OCI-LY7 (cell line): ENCODE results near the gene CDK6. TPM values are rescaled to one million over a fixed set of nuclear protein-coding genes. Genes with fewer than 3 reads are reported as not detected.

Source experiments
- BruUV-seq: library from RNA; stranded (reverse); fragments of 400-500 nt; replicated peaks from 2 replicates; lab custom pipeline; 2021; lab: Mats Ljungman, UMichigan
- CTCF ChIA-PET: fragments of 300-600 bp; sonication (Branson Sonifier 250); formaldehyde crosslinking; loops from one replicate; lab custom pipeline; 2022; ENCODE audit warnings: antibody characterized with exemption; ENCODE audit not compliant: unreplicated experiment; lab: Charles Lee
- POLR2A ChIA-PET: fragments of 300-600 bp; sonication (Branson Sonifier 250); formaldehyde crosslinking; loops from one replicate; lab custom pipeline; 2022; ENCODE audit warnings: antibody characterized with exemption; lab: Charles Lee
- DNase-seq: peaks from one replicate; pipeline ENCODE4 v3.0.0-alpha.2; 2015; ENCODE audit warnings: low spot score
- H2AFZ ChIP-seq: fragments of 200-600 bp; sonication (generic), shearing (Covaris generic); 2 replicates; pipeline ENCODE4 v1.6.1; 2014; ENCODE audit warnings: mild to moderate bottlenecking, antibody characterized with exemption, low read length, moderate library complexity
- H3K27ac ChIP-seq: fragments of 200-600 bp; sonication (generic); 2 replicates; pipeline ENCODE4 v1.5.1; 2014; ENCODE audit warnings: mixed run types, low read depth, mild to moderate bottlenecking, moderate library complexity, low read length, inconsistent platforms; ENCODE audit not compliant: poor library complexity, severe bottlenecking
- H3K36me3 ChIP-seq: fragments of 200-600 bp; sonication (generic); 2 replicates; pipeline ENCODE4 v1.6.1; 2014; ENCODE audit warnings: mild to moderate bottlenecking, antibody characterized with exemption, low read length, moderate library complexity, mixed read lengths; ENCODE audit not compliant: insufficient read depth
- H3K4me1 ChIP-seq: fragments of 200-600 bp; sonication (generic); 2 replicates; pipeline ENCODE4 v1.5.1; 2014; ENCODE audit warnings: mild to moderate bottlenecking, low read length; ENCODE audit not compliant: insufficient read depth, poor library complexity, severe bottlenecking
- H3K4me2 ChIP-seq: fragments of 200-600 bp; sonication (generic); 2 replicates; pipeline ENCODE4 v1.6.1; 2014; ENCODE audit warnings: mild to moderate bottlenecking, low read length
- H3K4me3 ChIP-seq: fragments of 200-600 bp; sonication (generic); 2 replicates; pipeline ENCODE4 v1.5.1; 2014; ENCODE audit warnings: mild to moderate bottlenecking, low read depth, low read length; ENCODE audit not compliant: poor library complexity, severe bottlenecking
- H3K79me2 ChIP-seq: fragments of 200-600 bp; sonication (generic); 2 replicates; pipeline ENCODE4 v1.6.1; 2016; ENCODE audit warnings: low read depth, mild to moderate bottlenecking, low read length, moderate library complexity, mixed read lengths; ENCODE audit not compliant: insufficient read depth
- H3K9me2 ChIP-seq: fragments of 200-600 bp; sonication (generic); 2 replicates; pipeline ENCODE4 v1.6.1; 2016; ENCODE audit warnings: mild to moderate bottlenecking, low read length, mixed read lengths; ENCODE audit not compliant: insufficient read depth
- H3K9me3 ChIP-seq: fragments of 200-600 bp; sonication (generic); 2 replicates; pipeline ENCODE4 v1.6.1; 2014; ENCODE audit warnings: mild to moderate bottlenecking, mixed run types, low read length, mixed read lengths
- H4K20me1 ChIP-seq: fragments of 200-600 bp; sonication (generic); 2 replicates; pipeline ENCODE4 v1.6.1; 2014; ENCODE audit warnings: mild to moderate bottlenecking, antibody characterized with exemption, low read length, moderate library complexity, mixed read lengths; ENCODE audit not compliant: insufficient read depth
- CTCF ChIP-seq: fragments of 200-600 bp; sonication (generic); conservative IDR thresholded peaks from 2 replicates; pipeline ENCODE4 v1.5.1; 2014; ENCODE audit warnings: mild to moderate bottlenecking, antibody characterized with exemption, low read length, moderate library complexity, mixed read lengths
- EZH2phosphoT487 ChIP-seq: fragments of 200-600 bp; sonication (generic); IDR thresholded peaks from 2 replicates; pipeline ENCODE4 v1.6.1; 2018; ENCODE audit warnings: low read depth, borderline replicate concordance, mild to moderate bottlenecking, mixed run types, antibody characterized with exemption, low read length, moderate library complexity, mixed read lengths
- intact Hi-C: fragments of 100-400 bp; cut with micrococcal nuclease; formaldehyde crosslinking; loops from one replicate; pipeline ENCODE4 v1.10.0; 2022; ENCODE audit not compliant: unreplicated experiment
- total RNA-seq, 2 experiments: library from RNA; depleted of rRNA in 1 of 2; stranded (reverse); fragments of >200 nt in 1 of 2; shearing (Covaris generic) in 1 of 2; gene quantifications; 2 replicates each; pipeline ENCODE4 v1.2.3, GENCODE V29; 2014 to 2022

Gene CDK6
- total RNA-seq, 2 experiments from 2014 or later, result 35.5 to 44.1 TPM

GRCh38 chr7:92850516-92850915 lies 14.1 kb upstream of the CDK6 start:
- CTCF ChIA-PET, result no interaction called here
- no peak for TF ChIP-seq EZH2phosphoT487
- no TSS peak for BruUV-seq

GRCh38 chr7:92849322-92849721 lies 12.9 kb upstream of the CDK6 start:
- H2AFZ ChIP-seq, result no peak overlapping the region
- no peaks in the 10 kb centered on the region for H3K36me3 ChIP-seq
- TF ChIP-seq EZH2phosphoT487 (no peak), CTCF (no peak)
- intact Hi-C loops, result no loop called here
- ChIA-PET CTCF (no interaction called here), POLR2A (interaction anchor here (1.3 kb wide), 1 partner anchor 9 kb away, joined by 4 read pairs; no protein-coding TSS in a partner anchor)
- H3K4me3 ChIP-seq, result no peak overlapping the region
- H3K4me2 ChIP-seq, result no peak overlapping the region
- no peak for DNase-seq
- no TSS peak for BruUV-seq
- H4K20me1 ChIP-seq, result no peaks in the 10 kb centered on the region
- H3K79me2 ChIP-seq, result no peaks in the 10 kb centered on the region
- H3K27ac ChIP-seq, result no peak overlapping the region
- H3K9me3 ChIP-seq, result no peaks in the 10 kb centered on the region
- H3K4me1 ChIP-seq, result no peaks in the 10 kb centered on the region
- H3K9me2 ChIP-seq, result 0 out of 2 replicates have a peak, but pooled peaks cover 4% of the 10 kb centered on the region

More at GRCh38 chr7:92850516-92850915, 14.1 kb upstream of the CDK6 start:
- Histone ChIP-seq H3K79me2 (no peaks in the 10 kb centered on the region), H3K4me2 (no peak overlapping the region), H2AFZ (no peak overlapping the region), H4K20me1 (no peaks in the 10 kb centered on the region), H3K9me3 (no peaks in the 10 kb centered on the region), H3K4me3 (no peak overlapping the region), H3K4me1 (no peaks in the 10 kb centered on the region), H3K27ac (no peak overlapping the region), H3K36me3 (no peaks in the 10 kb centered on the region), H3K9me2 (0 out of 2 replicates have a peak, but pooled peaks cover 4% of the 10 kb centered on the region)
- intact Hi-C loops, result no loop called here
- DNase-seq, result no peak
- POLR2A ChIA-PET, result no interaction called here

- intact Hi-C loops, result no loop called here
- Histone ChIP-seq H3K27ac (no peak overlapping the region), H3K9me3 (no peaks in the 10 kb centered on the region), H4K20me1 (no peaks in the 10 kb centered on the region), H3K36me3 (no peaks in the 10 kb centered on the region), H3K9me2 (0 out of 2 replicates have a peak, but pooled peaks cover 4% of the 10 kb centered on the region), H3K4me3 (no peak overlapping the region), H3K4me2 (no peak overlapping the region), H2AFZ (no peak overlapping the region), H3K79me2 (no peaks in the 10 kb centered on the region), H3K4me1 (no peaks in the 10 kb centered on the region)
- no peak for DNase-seq
- ChIA-PET CTCF (no interaction called here), POLR2A (interaction anchor here (1.3 kb wide), 1 partner anchor 9 kb away, joined by 4 read pairs; no protein-coding TSS in a partner anchor)
- BruUV-seq, result no TSS peak
- TF ChIP-seq EZH2phosphoT487 (no peak), CTCF (no peak)
These were observed 12.5 kb upstream of the CDK6 start for GRCh38 chr7:92848851-92849250.
